Stimulated activated memory B cell treated with anti-CD40 and anti-IgM and Interleukin-4, amounts not matched to agents 10 μg/mL and 1 μg/mL and 100 μg/mL, for 72 hours (primary cell): Measurements from ENCODE around the gene CLEC4G.

Experiments
- ATAC-seq: fragments of 150-1000 bp; cut with Tn5 transposase; 2 replicates; pipeline ENCODE4 v1.10.0; 2021
- H3K27ac Mint-ChIP-seq: one replicate; pipeline ENCODE4 v1.8.0; 2022; ENCODE audit warnings: mild to moderate bottlenecking, mixed read lengths
- H3K27me3 Mint-ChIP-seq: one replicate; pipeline ENCODE4 v1.8.0; 2022; ENCODE audit warnings: mixed read lengths
- H3K36me3 Mint-ChIP-seq: one replicate; pipeline ENCODE4 v1.8.0; 2022; ENCODE audit warnings: mixed read lengths
- H3K4me1 Mint-ChIP-seq: one replicate; pipeline ENCODE4 v1.8.0; 2022; ENCODE audit warnings: mixed read lengths
- H3K4me3 Mint-ChIP-seq: one replicate; pipeline ENCODE4 v1.8.0; 2022; ENCODE audit warnings: mild to moderate bottlenecking, moderate library complexity, mixed read lengths
- H3K9me3 Mint-ChIP-seq: one replicate; pipeline ENCODE4 v1.8.0; 2022; ENCODE audit warnings: mixed read lengths

CLEC4G gene

DNA sequence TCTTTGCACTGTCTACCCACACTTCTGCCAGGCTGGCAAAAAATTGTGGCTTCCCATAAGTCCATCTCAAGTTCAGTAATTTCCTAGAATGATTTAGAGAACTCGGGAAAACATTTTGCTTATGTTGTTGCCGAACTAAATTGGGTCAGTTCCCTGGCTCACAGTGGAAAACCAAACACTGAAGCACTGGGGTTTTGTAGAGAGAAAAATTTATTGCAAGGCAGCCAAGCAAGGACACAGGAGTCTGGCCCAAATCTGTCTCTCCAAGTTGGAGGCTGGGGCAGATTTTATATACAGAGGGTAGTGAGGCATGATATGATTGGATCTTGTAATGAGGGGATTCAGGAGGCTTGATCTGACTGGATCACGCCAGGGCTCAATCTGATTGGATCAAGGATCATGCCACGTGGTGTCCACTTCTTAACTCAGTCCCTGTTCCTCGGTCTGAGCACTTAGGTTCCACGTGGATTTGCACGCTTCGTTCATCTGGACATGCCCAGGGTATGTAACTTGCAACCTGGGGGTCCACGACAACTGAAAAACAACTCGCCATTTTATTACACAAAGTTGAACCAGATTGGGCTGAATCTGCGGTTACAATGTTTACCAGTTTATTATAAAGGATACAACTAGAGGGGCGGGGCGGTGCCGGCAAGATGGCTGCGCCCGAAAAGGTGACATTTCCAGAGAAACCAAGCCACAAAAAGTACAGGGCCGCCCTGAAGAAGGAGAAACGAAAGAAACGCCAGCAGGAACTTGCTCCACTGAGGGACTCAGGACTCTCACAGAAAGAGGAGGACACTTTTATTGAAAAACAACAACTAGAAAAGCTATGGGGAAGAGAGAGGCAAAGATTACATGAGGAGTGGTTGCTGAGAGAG, 8.1 kb upstream of the CLEC4G start:
- Mint-ChIP-seq H3K27me3 (peaks cover 20% of the 10 kb centered on the region), H3K9me3 (peaks cover 3% of the 10 kb centered on the region), H3K27ac (peak overlapping the region; percentile 2), H3K36me3 (no peaks in the 10 kb centered on the region), H3K4me3 (no peak overlapping the region), H3K4me1 (peaks cover 62% of the 10 kb centered on the region)
- no peak for ATAC-seq

DNA sequence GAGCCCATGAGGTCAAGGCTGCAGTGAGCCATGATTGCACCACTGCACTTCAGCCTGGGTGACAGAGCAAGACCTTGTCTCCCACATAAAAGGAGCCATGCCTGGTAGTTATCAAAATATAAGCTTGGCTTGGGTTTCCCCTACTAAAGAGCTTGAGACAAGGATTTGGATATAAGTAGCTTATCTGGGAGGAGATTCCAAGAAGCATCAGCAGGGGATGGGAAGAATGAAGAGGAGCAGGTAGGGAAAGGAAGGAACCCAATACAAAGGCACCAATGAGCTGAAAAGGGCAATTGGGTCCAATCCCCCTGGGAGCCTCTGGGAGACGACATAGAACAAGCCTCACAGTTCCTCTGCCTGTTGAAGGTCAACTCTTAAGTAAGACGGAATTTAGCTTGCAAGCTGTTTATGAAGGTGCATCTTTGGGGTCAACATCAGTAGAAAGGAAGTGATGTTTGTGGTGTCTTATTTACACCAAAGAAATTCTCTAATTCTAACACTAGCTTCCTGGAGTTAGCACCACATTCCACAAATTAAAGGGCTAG, 7.4 kb upstream of the CLEC4G start:
- H3K4me1 Mint-ChIP-seq, result peaks cover 57% of the 10 kb centered on the region
- H3K27me3 Mint-ChIP-seq, result peaks cover 20% of the 10 kb centered on the region
- ATAC-seq, result no peak
- H3K4me3 Mint-ChIP-seq, result no peak overlapping the region
- H3K27ac Mint-ChIP-seq, result peak overlapping the region; percentile 2
- H3K36me3 Mint-ChIP-seq, result no peaks in the 10 kb centered on the region
- peaks cover 3% of the 10 kb centered on the region for H3K9me3 Mint-ChIP-seq

DNA sequence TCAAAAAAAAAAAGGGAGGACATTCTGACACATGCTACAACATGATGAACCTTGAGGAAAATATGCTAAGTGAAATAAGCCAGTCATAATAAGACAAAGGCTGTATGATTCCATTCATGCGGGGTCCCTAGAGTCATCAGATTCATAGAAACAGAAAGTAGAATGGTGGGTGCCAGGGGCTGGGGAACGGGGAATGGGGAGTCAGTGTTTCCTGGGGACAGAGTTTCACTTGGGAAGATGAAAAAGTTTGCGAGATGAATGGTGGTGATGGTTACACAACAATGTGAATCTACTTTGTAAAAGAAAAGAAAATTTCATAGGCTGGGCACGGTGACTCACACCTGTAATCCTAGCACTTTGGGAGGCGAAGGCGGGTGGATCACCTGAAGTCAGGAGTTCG, 6.1 kb upstream of the CLEC4G start:
- Mint-ChIP-seq H3K27ac (no peak overlapping the region), H3K36me3 (no peaks in the 10 kb centered on the region), H3K27me3 (peaks cover 20% of the 10 kb centered on the region), H3K4me3 (no peak overlapping the region), H3K9me3 (peaks cover 3% of the 10 kb centered on the region), H3K4me1 (peaks cover 47% of the 10 kb centered on the region)
- no peak for ATAC-seq

DNA sequence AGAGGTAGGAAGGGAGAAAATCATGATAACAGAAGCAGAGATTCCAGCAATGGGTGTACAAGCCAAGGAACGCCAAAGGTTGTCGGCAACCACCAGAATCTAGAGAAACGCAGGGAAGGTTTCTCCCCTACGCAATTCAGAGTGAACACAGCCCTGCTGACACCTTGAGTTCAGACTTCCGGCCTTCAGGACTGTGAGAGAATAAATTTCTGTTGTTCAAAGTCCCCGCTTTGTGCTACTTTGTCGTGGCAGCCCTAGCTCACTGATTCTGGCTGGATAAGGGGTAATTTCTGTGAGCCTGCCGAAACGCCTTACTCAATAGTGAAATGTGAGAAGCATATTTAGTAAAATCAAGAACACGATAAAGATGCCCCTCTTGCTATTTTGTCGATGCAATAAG, 5.3 kb upstream of the CLEC4G start:
- Mint-ChIP-seq H3K27ac (no peak overlapping the region), H3K36me3 (no peaks in the 10 kb centered on the region), H3K4me1 (peaks cover 40% of the 10 kb centered on the region), H3K4me3 (no peak overlapping the region), H3K9me3 (peaks cover 3% of the 10 kb centered on the region), H3K27me3 (peaks cover 21% of the 10 kb centered on the region)
- no peak for ATAC-seq

DNA sequence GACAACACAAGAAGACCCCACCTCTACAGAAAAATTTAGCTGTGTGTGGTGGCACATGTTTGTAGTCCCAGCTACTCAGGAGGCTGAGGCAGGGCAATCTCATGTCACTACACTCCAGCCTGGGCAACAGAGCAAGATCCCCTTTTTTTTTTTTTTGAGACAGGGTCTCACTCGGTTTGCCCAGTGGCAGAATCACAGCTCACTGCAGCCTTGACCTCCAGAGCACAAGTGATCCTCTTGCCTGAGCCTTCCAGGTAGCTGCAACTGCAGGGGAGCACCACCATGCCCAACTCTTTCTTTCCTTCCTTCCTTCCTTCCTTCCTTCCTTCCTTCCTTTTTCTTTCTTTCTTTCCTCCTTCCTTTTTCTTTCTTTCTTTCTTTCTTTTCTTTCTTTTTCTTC, 4.2 kb upstream of the CLEC4G start:
- Mint-ChIP-seq H3K4me3 (no peak overlapping the region), H3K9me3 (peaks cover 3% of the 10 kb centered on the region), H3K4me1 (peaks cover 34% of the 10 kb centered on the region), H3K27ac (peak overlapping the region; percentile 40), H3K36me3 (no peaks in the 10 kb centered on the region), H3K27me3 (peaks cover 26% of the 10 kb centered on the region)
- no peak for ATAC-seq

DNA sequence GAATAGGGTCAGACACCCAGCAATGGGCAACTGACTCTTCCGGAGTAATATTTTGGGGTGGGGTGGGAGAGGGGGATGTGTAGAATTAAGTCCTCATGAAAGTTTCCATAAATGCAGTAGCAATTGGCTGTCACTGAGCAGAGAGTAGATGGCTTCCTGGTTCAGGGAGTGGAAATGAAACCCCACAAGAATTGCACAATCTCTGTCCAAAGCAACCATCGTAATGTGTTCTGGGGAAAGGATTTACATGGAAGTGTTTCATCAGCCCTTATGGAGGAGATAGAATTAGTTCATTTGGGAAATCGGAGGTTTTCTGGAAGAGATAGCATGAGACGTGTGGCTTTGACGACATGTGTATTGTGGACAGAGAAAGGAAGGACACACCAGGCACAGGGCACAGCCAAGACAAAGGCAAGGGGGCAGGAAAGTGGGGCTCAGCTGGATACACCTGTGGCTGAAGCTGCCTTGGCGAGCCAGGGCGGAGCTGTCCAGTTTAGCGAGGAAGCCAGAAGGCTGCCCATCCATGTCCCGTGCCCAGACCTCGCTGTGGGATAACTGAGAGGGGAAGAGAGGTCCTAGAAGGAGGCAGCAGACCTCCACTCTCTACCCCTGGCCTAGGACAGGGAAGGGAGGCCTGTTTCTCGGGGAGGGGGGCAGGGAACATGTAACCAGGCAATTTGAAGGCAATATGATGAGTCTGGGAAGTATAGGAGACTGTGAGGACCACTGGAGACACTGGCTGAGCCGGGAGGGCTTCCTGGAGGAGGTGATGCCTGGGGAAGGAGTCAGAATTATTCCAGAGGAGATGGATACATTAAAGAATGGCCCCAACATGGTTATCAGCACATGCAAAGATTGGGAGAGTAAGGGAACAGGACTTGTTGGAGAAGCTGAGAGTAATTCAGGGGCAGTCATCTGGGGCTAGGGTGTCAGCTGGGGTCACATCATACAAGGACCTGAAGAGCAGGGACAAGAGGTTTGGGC, 2.6 kb upstream of the CLEC4G start:
- Mint-ChIP-seq H3K27me3 (peaks cover 24% of the 10 kb centered on the region), H3K9me3 (no peaks in the 10 kb centered on the region), H3K27ac (no peak overlapping the region), H3K4me1 (peaks cover 29% of the 10 kb centered on the region), H3K4me3 (no peak overlapping the region), H3K36me3 (no peaks in the 10 kb centered on the region)
- ATAC-seq, result no peak

DNA sequence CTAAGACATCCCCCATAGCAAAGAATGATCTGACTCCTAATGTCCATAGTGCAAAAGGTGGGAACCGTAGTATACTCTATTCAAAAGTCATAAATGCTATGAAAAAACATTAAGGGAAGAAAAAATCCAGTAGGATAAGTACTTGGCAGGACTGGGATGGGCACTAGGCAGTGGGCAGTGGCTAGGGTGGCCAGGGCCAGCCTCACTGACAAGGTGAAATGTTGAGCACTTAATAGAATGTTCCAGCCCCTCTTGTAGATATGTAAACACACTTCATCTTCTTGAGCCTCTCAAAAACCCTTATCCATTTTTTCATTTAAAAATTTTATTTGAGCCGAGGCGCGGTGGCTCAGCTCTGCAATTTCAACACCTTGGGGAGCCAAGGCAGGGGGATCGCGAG, 1.5 kb upstream of the CLEC4G start:
- Mint-ChIP-seq H3K4me3 (no peak overlapping the region), H3K4me1 (peaks cover 31% of the 10 kb centered on the region), H3K9me3 (no peaks in the 10 kb centered on the region), H3K27ac (no peak overlapping the region), H3K27me3 (peaks cover 36% of the 10 kb centered on the region), H3K36me3 (no peaks in the 10 kb centered on the region)
- no peak for ATAC-seq

DNA sequence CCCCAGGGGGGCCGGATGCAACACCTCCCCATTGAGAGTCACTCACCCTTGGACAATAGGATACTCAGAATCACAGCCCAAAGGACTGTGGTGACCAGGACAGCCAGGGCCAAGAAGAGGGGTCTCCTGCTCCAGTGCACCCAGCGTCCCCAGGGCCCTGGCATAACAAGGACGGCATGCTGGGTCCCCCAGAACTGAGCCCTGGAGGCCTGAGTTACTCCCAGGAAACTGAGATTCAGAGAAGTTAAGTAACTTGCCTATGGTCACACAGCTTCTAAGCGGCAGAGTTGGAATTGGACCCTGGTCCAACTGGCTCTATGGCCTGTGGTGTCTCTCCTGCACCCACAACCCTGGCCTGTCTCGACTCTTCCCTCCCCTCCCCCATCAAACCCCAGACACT, 295 bp downstream of the CLEC4G start:
- no peak for ATAC-seq
- Mint-ChIP-seq H3K27ac (no peak overlapping the region), H3K4me3 (no peak overlapping the region), H3K4me1 (peaks cover 34% of the 10 kb centered on the region), H3K9me3 (peaks cover 3% of the 10 kb centered on the region), H3K36me3 (peaks cover 5% of the 10 kb centered on the region), H3K27me3 (peaks cover 46% of the 10 kb centered on the region)

DNA sequence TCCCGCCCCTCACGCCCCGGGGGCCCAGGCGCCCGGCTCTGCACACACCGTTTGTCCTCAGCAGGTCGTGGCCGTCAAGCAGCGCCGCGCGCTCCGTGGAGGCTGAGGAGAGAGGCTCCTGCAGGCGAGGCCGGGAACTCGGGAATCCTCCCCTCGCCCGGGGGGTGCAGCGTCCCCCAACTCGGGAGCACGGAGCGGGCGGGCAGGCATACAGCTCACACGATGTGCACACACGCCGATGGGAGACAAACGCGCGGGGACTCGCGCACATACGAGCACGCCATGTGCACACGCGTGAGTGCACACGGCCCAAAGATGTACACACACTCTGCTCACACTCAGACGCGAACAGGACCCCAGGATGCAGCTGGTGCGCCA, 703 bp downstream of the CLEC4G start:
- no peak overlapping the region for H3K27ac Mint-ChIP-seq
- H3K4me3 Mint-ChIP-seq, result no peak overlapping the region
- H3K27me3 Mint-ChIP-seq, result peaks cover 41% of the 10 kb centered on the region
- H3K36me3 Mint-ChIP-seq, result peaks cover 5% of the 10 kb centered on the region
- H3K4me1 Mint-ChIP-seq, result peaks cover 30% of the 10 kb centered on the region
- peaks cover 3% of the 10 kb centered on the region for H3K9me3 Mint-ChIP-seq
- ATAC-seq, result no peak

DNA sequence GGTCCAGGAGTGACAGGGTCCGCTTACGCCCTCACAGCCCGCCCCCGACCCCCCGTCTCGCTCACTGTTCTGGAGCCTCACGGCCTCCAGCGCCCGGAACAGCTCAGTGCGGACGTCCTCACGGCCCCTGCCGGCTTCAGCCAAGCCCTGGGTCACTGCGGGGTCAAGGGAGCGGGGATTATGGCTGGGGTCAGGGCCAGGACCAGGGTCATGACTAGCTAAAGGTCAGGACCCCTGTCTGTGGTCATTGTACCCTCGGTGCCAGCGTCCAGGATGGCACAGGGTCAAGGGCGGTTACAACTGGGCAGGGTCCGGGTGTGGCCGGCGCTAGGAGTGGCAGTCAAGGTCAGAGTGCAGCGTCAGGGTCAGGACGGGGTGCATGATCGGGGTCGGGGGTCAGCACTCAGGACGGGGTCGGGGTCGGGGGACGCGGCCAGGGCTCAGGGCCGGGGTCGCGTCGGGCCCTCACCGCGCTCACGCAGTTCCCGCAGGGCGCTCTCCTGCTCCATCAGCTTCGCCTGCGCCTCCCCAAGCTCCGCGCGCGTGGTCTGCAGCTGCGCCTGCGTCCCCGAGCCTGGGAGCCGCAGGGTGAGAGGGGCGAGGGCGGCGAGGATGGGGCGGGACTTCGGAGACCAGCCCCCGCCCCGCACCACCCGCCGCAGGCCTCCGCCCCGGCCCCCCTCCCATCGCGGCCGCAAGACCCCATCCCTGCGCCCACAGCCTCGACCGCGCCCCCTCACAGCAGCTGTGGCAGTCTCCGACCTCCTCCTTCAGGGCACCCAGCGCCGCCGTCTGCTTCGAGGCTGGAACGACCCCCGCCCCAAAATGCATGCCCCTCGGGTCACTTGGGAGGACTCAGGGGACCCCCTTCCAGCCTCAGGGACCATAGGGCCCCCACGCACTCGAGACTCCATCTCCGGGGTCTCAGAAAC, 1.4 kb downstream of the CLEC4G start:
- peaks cover 39% of the 10 kb centered on the region for H3K27me3 Mint-ChIP-seq
- H3K27ac Mint-ChIP-seq, result peak overlapping the region; percentile 80
- ATAC-seq, result peak; percentile 18
- H3K4me1 Mint-ChIP-seq, result peaks cover 34% of the 10 kb centered on the region
- peaks cover 5% of the 10 kb centered on the region for H3K36me3 Mint-ChIP-seq
- H3K9me3 Mint-ChIP-seq, result peaks cover 3% of the 10 kb centered on the region
- H3K4me3 Mint-ChIP-seq, result peak overlapping the region; percentile 71

DNA sequence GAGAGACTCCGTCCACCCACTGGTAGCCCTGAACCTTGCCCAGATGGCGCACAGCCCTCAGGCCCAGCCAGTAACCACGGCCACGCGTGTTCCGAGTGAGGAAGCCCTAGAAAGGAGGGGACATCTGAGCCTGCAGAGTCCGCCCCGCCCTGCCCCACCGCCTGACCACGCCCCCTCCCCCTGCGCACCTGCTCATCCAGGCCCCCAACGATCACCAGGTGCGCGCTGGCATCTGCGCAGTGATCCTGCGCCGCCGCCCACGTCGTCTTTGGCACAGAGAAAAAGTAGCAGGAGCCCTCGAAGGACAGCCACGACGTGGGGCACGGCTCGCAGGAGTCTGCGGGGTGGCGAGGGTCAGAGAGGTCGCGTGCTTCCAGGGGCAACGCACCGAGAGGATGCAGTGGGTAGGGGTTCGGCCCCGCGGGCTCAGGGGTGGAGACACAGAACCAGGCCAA, 2.1 kb downstream of the CLEC4G start:
- peaks cover 3% of the 10 kb centered on the region for H3K9me3 Mint-ChIP-seq
- H3K27me3 Mint-ChIP-seq, result peaks cover 39% of the 10 kb centered on the region
- H3K36me3 Mint-ChIP-seq, result peaks cover 5% of the 10 kb centered on the region
- peak overlapping the region; percentile 71 for H3K4me3 Mint-ChIP-seq
- peak; percentile 50 for ATAC-seq
- H3K4me1 Mint-ChIP-seq, result peaks cover 37% of the 10 kb centered on the region
- peak overlapping the region; percentile 80 for H3K27ac Mint-ChIP-seq

DNA sequence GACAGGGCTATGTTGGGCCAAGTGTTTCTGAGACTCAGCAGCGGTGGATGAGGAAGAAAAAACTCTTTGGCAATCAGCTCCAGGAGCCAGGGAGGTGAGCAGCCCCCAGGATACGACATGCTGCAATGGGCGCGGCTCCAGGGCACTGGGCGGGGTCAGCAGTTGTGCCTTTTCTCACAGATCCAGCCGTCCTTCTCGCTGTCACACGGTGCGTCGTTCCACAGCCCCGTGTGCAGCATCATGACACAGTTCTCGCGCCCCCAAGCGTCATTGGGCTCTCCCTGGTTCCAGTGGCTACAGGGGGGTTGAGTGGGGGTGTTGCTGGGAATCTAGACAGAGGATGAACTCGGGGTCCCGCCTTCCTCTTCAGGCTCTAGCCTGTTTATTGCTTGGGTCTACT, 2.7 kb downstream of the CLEC4G start:
- H3K9me3 Mint-ChIP-seq, result peaks cover 5% of the 10 kb centered on the region
- ATAC-seq, result no peak
- peak overlapping the region; percentile 80 for H3K27ac Mint-ChIP-seq
- H3K4me3 Mint-ChIP-seq, result peak overlapping the region; percentile 71
- peaks cover 33% of the 10 kb centered on the region for H3K4me1 Mint-ChIP-seq
- H3K36me3 Mint-ChIP-seq, result peaks cover 5% of the 10 kb centered on the region
- H3K27me3 Mint-ChIP-seq, result peaks cover 39% of the 10 kb centered on the region

DNA sequence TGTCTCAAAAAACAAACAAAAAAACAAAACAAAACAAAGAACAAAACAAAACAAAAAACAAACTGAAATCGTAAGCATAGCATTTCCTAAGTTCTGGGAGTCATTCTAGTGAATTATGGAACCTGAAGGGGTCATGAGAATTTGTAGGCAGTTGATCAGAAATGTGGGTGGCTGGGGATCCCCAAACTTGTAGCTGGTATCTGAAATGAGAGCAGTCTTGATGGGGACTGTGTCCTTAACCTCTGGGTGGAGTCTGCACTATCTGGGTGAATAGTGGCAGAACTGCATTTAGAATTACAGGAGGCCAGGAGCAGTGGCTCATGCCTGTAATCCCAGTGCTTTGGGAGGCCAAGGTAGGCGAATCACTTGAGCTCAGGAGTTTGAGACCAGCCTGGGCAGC, 6.1 kb downstream of the CLEC4G start:
- H3K4me1 Mint-ChIP-seq, result peaks cover 53% of the 10 kb centered on the region
- peaks cover 5% of the 10 kb centered on the region for H3K36me3 Mint-ChIP-seq
- H3K27ac Mint-ChIP-seq, result no peak overlapping the region
- ATAC-seq, result no peak
- H3K4me3 Mint-ChIP-seq, result no peak overlapping the region
- H3K27me3 Mint-ChIP-seq, result peaks cover 33% of the 10 kb centered on the region
- H3K9me3 Mint-ChIP-seq, result peaks cover 5% of the 10 kb centered on the region

DNA sequence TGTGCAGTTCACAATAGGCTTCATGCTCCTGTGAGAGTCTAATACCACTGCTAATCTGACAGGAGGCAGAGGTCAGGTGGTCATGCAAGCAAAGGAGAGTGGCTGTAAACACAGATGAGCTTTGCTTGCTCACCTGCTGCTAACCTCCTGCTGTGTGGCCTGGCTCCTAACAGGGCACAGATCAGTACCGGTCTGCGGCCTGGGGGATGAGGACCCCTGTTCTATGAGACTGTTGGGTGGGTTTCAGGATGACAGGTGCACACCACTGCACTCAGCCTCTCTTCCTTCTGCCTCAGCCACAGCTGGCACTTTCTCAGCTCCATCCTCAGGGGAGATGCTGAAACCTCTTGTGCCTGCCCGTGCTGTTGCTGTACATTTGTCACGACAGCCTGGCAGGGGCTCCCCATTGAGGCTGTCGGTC, 9.7 kb downstream of the CLEC4G start:
- peaks cover 2% of the 10 kb centered on the region for H3K27me3 Mint-ChIP-seq
- H3K27ac Mint-ChIP-seq, result peak overlapping the region; percentile 74
- peaks cover 3% of the 10 kb centered on the region for H3K9me3 Mint-ChIP-seq
- peaks cover 2% of the 10 kb centered on the region for H3K36me3 Mint-ChIP-seq
- ATAC-seq, result peak; percentile 91
- peaks cover 47% of the 10 kb centered on the region for H3K4me1 Mint-ChIP-seq
- H3K4me3 Mint-ChIP-seq, result no peak overlapping the region
